ENCODE results near the gene MKKS.

DNA sequence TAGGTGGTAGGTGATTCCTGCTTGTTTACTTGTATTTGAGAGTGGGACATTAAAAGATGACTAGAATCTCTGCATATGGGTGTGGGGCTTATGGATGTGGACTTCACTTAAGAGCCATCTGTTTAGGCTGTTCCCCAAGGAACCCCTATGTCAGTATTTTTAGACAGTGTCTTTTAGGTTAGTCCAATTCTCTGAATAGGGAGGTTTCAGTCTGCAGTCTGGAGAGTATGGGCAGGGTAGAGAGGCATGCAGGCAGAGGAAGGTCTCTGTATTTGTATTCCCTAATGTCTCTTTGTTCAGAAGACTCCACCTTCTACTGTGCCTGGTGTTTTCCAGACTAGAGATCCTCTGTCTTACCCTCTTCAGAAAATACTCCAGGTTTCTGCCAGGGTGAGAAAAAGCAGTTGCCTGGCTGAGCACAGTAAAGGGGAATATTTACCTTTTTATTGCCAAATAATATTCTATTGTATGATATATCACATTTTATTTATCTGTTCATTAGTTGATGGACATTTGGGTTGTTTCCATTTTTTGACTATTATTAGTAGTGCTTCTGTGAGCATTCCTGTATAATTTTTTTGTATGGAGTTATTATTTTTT lies 20.2 kb upstream of the MKKS start:
- no peak for TF ChIP-seq POLR2A (IDR thresholded peaks at IDR 0.05)
- TF ChIP-seq, protein P1, sequence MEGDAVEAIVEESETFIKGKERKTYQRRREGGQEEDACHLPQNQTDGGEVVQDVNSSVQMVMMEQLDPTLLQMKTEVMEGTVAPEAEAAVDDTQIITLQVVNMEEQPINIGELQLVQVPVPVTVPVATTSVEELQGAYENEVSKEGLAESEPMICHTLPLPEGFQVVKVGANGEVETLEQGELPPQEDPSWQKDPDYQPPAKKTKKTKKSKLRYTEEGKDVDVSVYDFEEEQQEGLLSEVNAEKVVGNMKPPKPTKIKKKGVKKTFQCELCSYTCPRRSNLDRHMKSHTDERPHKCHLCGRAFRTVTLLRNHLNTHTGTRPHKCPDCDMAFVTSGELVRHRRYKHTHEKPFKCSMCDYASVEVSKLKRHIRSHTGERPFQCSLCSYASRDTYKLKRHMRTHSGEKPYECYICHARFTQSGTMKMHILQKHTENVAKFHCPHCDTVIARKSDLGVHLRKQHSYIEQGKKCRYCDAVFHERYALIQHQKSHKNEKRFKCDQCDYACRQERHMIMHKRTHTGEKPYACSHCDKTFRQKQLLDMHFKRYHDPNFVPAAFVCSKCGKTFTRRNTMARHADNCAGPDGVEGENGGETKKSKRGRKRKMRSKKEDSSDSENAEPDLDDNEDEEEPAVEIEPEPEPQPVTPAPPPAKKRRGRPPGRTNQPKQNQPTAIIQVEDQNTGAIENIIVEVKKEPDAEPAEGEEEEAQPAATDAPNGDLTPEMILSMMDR (IDR thresholded peaks at IDR 0.05 in 8 of 11, conservative IDR thresholded peaks at IDR 0.05 in 3 of 11) = no peak
